Measurements from ENCODE around the gene RCN1.
A peak's percentile ranks its signal among the peaks of the same experiment; 100 is the strongest.

Gene RCN1

GRCh38 chr11:32050264-32050663 lies 40.6 kb upstream of the RCN1 start:
- ChIA-PET POLR2A (interaction anchor here (1.2 kb wide), 1 partner anchor 41 kb away, joined by 3 read pairs; the partner anchor contains the start of gene RCN1), CTCF (interaction anchor here (0.7 to 7.6 kb wide), 7 partner anchors 14 to 125 kb away, joined by 3 to 120 read pairs (median 6); no protein-coding TSS in a partner anchor)
- TF ChIP-seq ZBTB1 (tag by site-specific recombination; IDR thresholded peaks at IDR 0.05), result no peak
- Histone ChIP-seq H3K27ac (ENCODE audit: extremely low read depth, low read depth, low read length) (no peak overlapping the region), H3K4me3 (ENCODE audit: low read depth, low read length) (no peak overlapping the region), H3K9me3 (ENCODE audit: control insufficient read depth, insufficient read depth, low read depth, low read length) (no peaks in the 10 kb centered on the region), H3K36me3 (ENCODE audit: control insufficient read depth in 2 of 2, insufficient read depth in 1 of 2, low read length in 2 of 2) (no peaks in the 10 kb centered on the region), H3K4me1 (ENCODE audit: control insufficient read depth, insufficient read depth, low read length) (no peaks in the 10 kb centered on the region)

GRCh38 chr11:32052215-32052614 lies 38.7 kb upstream of the RCN1 start:
- ChIA-PET CTCF (interaction anchor here (0.6 to 7.6 kb wide), 27 partner anchors 13 to 965 kb away, joined by 3 to 120 read pairs (median 5); no protein-coding TSS in a partner anchor), POLR2A (interaction anchor here (1.1 kb wide), 1 partner anchor 39 kb away, joined by 3 read pairs; the partner anchor contains the start of gene RCN1)

GRCh38 chr11:32053151-32053888 lies 37.6 kb upstream of the RCN1 start:
- Histone ChIP-seq H3K27ac (ENCODE audit: extremely low read depth, low read depth, low read length) (no peak overlapping the region), H3K4me3 (ENCODE audit: low read depth, low read length) (no peak overlapping the region), H3K4me1 (ENCODE audit: control insufficient read depth, insufficient read depth, low read length) (no peaks in the 10 kb centered on the region), H3K36me3 (ENCODE audit: control insufficient read depth in 2 of 2, insufficient read depth in 1 of 2, low read length in 2 of 2) (no peaks in the 10 kb centered on the region), H3K9me3 (ENCODE audit: control insufficient read depth, insufficient read depth, low read depth, low read length) (no peaks in the 10 kb centered on the region)
- ChIA-PET POLR2A (interaction anchor here (1.1 kb wide), 1 partner anchor 37 kb away, joined by 3 read pairs; the partner anchor contains the start of gene RCN1), CTCF (interaction anchor here (0.5 to 7.6 kb wide), 22 partner anchors 8 to 818 kb away, joined by 3 to 120 read pairs (median 4); partner anchors contain the start of gene RCN1)
- TF ChIP-seq ZNF473 (tag by site-specific recombination; IDR thresholded peaks at IDR 0.05), result no peak
- TF ChIP-seq ZNF501 (tag by site-specific recombination; IDR thresholded peaks at IDR 0.05), result no peak
- no peak for TF ChIP-seq KLF17 (tag by site-specific recombination; IDR thresholded peaks at IDR 0.05)
- TF ChIP-seq ZNF830 (tag by site-specific recombination; IDR thresholded peaks at IDR 0.05; ENCODE audit: low read depth), result no peak
- no peak for TF ChIP-seq KLF16 (tag by site-specific recombination; IDR thresholded peaks at IDR 0.05)
- TF ChIP-seq ZBTB48 (tag by site-specific recombination; IDR thresholded peaks at IDR 0.05), result no peak
- TF ChIP-seq YY2 (tag by site-specific recombination; IDR thresholded peaks at IDR 0.05), result no peak
- no peak for TF ChIP-seq RBAK (tag by site-specific recombination; IDR thresholded peaks at IDR 0.05)
- no peak for TF ChIP-seq ZNF571 (tag by site-specific recombination; IDR thresholded peaks at IDR 0.05)
- no peak for TF ChIP-seq MEIS1 (CRISPR knock-in tag; IDR thresholded peaks at IDR 0.05; ENCODE audit: borderline replicate concordance)
- TF ChIP-seq ZBTB49 (tag by site-specific recombination; IDR thresholded peaks at IDR 0.05; ENCODE audit: low read depth), result no peak
- TF ChIP-seq GLI2 (tag by site-specific recombination; IDR thresholded peaks at IDR 0.05; ENCODE audit: borderline replicate concordance, low read depth), result no peak
- no peak for TF ChIP-seq ZNF677 (tag by site-specific recombination; IDR thresholded peaks at IDR 0.05)
- TF ChIP-seq ZNF707 (tag by site-specific recombination; IDR thresholded peaks at IDR 0.05), result no peak
- TF ChIP-seq EGR2 (tag by site-specific recombination; IDR thresholded peaks at IDR 0.05; ENCODE audit: low read depth), result no peak
- TF ChIP-seq ZNF10 (tag by site-specific recombination; IDR thresholded peaks at IDR 0.05), result no peak
- TF ChIP-seq ZNF350 (tag by site-specific recombination; IDR thresholded peaks at IDR 0.05), result no peak

More at GRCh38 chr11:32052215-32052614, 38.7 kb upstream of the RCN1 start:
- no peaks in the 10 kb centered on the region for H3K36me3 ChIP-seq (ENCODE audit: control insufficient read depth in 2 of 2, insufficient read depth in 1 of 2, low read length in 2 of 2)
- H3K9me3 ChIP-seq (ENCODE audit: control insufficient read depth, insufficient read depth, low read depth, low read length), result no peaks in the 10 kb centered on the region
- H3K4me1 ChIP-seq (ENCODE audit: control insufficient read depth, insufficient read depth, low read length), result no peaks in the 10 kb centered on the region
- H3K4me3 ChIP-seq (ENCODE audit: low read depth, low read length), result no peak overlapping the region
- TF ChIP-seq ZNF645 (tag by site-specific recombination; IDR thresholded peaks at IDR 0.05) (no peak), ZNF521 (tag by site-specific recombination; IDR thresholded peaks at IDR 0.05) (no peak), EGR2 (tag by site-specific recombination; IDR thresholded peaks at IDR 0.05; ENCODE audit: low read depth) (peak; percentile 39; the same call in 1 of the 2 replicates), ZNF18 (tag by site-specific recombination; IDR thresholded peaks at IDR 0.05) (no peak), ZNF132 (tag by site-specific recombination; IDR thresholded peaks at IDR 0.05; ENCODE audit: borderline replicate concordance) (no peak), ZFHX2 (tag by site-specific recombination; conservative IDR thresholded peaks at IDR 0.05) (peak; percentile 62), GFI1B (tag by site-specific recombination; IDR thresholded peaks at IDR 0.05) (no peak), ZNF654 (tag by site-specific recombination; IDR thresholded peaks at IDR 0.05; ENCODE audit: low read depth) (peak; percentile 60), ZNF138 (tag by site-specific recombination; IDR thresholded peaks at IDR 0.05; ENCODE audit: borderline replicate concordance) (no peak)
- no peak overlapping the region for H3K27ac ChIP-seq (ENCODE audit: extremely low read depth, low read depth, low read length)
